DMS79 (cell line): ENCODE measurements around the gene AFG1L.
"Not testable (repeated sequence)": the region's sequence is repeated elsewhere in the genome, so short reads cannot be mapped to it uniquely, and the experiment has no call there.

Experiments used
- DNase-seq: peaks from one replicate; lab custom pipeline; 2025; lab: John Stamatoyannopoulos, UW

AFG1L gene

DNA sequence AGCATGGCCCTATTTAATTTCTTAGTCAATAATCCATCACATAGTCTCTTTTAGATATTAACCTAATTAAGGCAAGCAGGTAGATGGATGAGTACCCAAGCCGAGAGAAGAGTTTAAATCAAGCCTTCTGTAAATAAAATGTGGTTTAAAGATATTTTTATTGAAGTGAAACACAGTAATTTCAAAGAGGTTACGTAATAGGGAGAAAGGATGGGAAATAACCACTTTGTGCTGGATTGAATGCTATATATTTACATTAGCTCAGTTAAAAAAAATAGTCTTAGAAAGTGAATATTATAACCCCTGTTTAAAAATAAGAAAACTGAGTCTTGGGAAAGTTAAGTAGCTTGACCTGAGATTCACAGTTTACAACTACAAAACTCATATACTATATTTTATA, 228.8 kb downstream of the AFG1L start:
- no peak for DNase-seq

DNA sequence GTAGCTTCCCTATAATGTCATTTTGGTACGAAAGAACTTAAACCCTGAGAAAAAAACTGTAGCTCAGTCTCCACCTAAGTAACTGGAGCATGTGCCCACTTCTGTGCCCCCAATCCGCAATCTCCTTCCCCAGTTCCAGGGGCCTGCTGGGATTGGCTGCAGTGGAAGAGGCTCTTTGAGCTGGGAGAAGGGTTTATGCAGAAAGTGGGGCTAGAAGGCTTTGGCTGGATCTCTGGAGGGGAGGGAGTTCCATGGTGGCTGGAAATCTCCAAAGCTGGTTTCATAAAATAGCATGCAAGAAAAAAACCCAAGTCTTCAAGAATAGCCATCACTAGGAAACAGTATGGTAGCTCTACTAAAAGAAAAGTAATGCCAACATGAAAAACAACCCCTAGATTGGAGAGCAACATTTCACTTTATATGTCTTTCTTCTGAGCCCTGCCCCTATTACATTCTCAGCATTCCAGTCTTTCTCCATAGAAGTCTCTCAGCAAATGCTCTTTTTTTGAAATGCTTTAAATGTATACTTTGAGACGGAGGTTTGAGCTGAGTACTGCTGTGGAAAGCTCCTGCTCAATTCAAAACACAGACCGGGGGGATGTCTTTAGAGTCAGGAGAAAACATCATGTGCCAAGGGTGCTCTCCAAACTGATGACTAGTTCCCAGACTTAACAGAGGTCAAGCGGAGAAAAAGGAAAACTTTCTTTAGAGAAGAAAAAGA, 229.8 kb downstream of the AFG1L start:
- DNase-seq, result no peak

DNA sequence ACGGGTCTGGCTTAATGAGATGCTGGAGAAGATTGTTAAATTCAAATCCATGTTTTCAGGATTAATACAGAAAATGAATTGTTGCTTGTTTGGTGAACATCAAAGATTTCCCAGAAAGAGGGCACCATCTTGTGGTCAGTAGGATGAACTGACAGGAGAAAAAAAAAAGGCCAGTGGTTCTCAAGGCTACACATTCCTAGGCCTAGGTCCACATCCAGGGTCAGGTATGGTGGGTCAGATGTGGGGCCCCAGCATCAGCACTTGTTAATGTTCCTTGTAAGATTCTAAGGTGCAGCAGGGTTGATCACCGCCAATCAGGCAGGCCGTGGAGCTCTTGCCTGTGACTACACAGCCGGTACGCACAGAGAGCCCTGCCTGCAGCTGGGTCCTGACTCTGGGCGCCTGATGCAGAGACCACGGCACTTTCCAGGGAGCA, 231.9 kb downstream of the AFG1L start:
- DNase-seq, result peak; percentile 9

DNA sequence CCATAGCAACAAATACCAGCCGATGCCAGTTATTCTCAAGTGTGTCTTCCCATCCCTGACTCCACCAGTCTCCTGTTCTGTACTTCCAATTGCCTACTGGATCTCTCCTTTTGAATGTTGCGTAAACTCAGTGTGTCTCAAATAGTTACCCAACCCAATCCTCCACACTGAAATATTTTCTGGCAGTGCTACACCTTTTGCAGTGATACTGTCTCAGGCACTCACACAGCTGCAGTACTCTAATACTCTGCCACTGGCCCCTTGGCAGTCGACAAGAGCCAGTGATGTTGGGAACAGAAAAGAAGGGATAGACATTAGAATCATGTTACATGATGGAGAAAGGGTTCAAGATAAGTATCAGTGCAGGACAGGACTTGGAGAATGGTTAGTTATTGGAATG, 234.0 kb downstream of the AFG1L start:
- no peak for DNase-seq

DNA sequence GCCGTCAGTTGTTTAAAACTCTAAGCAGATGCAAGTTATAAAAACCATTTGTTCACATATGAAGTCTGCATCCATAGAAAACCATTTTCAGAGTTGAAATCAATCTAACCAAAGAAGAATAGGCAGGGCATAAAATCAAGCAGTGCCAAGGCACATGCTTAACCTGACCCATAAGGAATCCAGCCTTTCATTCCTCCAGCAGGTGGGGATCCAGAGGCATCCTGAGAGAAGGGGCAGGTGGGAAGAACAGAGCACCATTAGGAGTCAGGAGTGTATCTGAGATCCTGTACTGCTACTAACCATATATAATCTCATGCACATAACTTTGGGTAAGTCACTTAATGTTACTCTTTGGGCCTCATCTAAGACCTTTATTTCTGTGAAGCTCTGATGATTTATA, 236.5 kb downstream of the AFG1L start:
- no peak for DNase-seq

DNA sequence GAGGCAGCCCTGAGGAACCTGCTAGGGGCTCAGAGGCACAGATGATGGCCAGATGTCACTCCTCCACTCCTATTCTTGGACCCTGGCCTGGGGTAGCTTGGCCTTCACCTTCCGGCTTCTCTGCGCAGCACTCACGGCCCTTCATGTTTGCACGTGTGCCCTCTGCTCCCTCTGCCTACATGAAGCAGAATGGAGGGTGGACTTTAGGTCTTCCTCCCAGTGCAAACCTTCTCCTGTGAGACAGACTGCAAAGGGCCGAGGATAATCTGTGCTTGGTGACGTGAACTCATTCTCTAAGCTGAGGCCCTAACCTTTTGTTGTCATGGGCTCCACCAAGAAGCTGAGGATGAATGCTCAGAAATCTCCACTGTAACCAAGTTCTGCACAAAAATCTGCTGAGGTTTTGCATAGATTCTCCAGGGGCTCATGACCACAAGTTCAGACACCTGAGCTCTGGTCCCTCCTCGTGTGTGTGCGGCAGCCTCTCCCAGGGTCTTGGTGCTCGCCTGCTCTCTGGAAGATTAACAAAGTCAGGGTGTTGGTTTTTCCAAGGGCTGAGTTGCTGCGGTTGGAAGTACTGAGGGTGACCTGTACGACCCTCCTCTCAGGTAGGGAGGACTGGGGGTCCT, 240.4 kb downstream of the AFG1L start:
- no peak for DNase-seq

DNA sequence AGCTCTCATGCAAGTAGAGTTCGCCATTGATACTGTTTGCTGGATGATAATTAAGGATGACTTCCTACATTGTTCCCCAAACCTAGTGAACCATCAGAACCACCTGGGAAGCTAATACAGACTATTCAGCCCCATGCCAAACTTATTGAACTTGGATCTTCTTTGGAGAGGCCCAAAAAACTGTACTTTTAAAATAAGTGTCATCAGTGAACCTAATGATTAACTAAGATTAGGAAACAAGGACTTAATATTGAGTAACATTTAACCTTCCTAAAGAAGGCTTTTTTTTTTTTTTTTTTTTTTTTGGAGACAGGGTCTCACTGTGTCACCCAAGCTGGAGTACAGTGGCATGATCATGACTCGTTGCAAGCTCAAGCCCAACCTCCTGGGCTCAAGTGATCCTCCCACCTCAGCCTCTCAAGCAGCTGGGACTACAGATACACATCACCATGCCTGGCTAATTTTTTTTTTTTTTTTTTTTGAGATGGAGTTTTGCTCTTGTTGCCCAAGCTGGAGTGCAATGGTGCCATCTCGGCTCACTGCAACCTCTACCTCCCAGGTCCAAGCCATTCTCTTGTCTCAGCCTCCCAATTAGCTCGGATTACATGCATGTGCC, 241.2 kb downstream of the AFG1L start:
- not testable (repeated sequence) for DNase-seq

DNA sequence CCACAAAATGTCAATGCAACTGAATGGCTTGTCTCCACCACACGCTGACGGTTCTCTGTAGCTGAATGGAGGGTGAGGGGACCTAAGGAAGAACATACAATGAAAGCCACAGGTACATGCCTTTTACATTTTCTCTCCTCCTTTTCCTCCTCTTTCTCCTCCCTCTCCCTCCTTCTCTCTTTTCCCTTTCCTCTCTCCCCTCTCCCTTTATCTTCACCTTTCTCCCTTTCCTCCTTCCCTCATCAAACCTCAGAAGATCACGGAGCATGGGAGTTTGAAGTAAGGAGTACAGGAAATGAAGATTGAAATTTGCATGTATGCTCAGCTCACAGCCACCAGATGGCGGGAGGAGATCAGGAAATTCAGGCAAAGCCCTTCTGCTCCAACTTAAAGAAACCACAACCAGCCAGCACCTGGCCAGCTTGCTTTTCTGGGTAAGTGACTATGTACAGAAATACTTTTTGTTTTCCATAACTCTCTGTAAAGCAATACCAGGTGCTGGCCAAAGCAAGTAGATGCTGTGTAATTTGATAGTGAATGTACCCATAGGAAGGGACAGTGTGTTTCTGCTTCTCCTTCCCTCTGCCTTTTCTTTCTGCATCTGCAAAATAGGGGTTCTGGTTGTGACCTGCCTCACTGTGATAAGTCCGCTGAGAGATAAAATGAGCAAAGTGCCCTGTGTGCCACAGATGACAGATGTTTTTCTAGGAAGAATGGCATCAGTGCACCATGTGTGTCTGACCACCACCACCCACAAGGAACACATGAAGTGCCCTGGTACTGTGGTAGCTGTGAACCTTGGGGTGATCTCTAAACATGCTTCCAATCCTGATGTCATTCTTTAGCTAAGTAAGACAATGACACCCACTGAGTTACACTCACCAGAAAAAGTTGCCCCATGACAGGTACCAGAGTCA, 247.2 kb downstream of the AFG1L start:
- peak; percentile 22 for DNase-seq

DNA sequence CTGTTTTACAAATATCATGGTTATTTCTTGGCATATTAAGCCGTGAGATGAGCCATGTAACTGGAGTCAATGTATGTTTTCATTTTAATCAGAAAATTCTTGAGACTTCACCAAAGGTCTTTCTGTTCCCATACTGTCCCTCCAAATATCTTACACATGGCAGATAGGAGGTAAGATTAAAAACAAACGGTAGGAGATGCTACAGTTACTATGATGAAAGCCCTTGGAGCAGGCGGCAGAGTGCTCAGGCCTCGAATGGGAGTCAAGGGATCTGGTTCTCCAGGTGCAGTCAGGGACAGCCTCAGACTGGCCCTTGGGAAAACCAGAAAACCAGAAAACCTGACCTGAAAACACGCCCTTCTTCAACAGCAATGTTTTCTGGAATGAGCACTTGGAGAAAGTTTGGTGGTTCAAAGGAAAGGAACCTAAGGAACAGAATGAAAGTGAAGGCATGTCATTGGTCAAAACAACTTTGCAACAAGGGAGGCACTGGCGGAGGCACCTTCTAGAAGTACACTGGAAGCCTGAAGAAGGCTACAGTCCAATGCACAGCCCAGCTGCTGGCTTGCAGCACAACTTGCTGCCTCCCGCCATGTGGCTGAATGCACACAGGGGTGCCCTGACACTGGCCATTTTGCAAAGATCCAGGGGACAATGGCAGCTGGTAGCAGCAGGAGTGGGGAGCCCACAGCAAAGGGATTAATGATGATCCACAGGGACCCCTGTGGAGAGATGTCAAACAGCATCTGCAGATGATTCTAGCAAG, 248.5 kb downstream of the AFG1L start:
- DNase-seq, result no peak

DNA sequence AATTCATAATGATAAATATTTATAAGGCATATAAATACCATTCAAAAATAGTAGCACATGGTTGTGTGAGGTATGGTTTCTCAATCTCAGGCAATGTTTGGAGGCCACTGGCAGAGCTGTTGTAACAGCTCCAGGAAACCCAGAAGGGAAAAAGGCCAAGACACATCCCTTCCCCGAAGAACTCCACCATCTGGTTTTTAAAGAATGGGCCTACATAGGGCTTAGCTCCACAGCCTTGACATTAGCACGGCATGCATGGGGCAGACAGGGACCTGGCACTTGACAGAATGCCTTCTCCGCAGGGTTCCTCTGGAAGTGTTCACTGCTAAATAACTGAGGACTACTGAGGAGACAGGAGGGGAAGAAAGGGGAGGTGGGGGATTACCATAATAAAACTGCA, 249.8 kb downstream of the AFG1L start:
- DNase-seq, result no peak

DNA sequence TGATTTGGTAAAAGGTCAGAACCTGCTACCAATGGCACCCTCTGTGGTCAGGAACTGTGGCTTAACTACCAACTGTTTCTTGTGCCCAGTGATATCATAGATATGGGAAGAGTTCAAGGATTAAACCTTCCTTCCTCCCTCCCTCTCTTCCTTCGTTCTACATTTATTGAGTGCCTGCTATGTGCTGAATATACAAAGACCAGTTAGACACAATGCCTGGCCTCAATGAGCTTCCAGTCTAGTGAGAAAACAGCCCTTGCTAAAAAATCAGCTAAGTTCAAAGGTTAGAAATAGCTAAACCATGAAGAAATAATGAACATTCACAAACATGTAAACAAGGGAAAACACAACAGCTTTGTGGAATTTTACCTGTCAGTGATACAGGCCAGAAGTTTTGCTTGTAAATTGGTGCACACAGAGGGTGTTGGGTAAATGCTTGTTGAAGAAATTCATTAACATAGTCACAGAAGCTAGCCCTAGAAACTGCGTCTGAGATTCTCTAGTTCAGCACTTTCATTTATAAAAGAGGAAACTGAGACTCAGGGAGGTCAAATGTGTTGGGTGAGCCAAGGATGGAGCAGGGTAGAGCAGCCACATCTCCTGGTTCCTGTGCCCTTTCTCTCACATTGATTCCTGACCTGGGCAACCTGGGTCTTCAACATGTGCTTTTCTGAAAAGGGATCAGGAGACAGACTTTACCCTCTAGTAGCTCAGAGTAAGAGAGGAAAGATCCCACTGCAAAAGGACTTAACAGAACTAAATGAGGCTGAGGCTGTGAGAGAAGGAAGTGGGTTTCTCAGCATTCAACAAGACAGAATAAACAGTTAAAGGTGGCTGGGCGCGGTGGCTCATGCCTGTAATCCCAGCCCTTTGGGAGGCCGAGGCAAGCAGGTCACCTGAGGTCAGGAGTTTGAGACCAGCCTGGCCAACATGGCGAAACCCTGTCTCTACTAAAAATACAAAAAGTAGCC, 251.5 kb downstream of the AFG1L start:
- no peak for DNase-seq

DNA sequence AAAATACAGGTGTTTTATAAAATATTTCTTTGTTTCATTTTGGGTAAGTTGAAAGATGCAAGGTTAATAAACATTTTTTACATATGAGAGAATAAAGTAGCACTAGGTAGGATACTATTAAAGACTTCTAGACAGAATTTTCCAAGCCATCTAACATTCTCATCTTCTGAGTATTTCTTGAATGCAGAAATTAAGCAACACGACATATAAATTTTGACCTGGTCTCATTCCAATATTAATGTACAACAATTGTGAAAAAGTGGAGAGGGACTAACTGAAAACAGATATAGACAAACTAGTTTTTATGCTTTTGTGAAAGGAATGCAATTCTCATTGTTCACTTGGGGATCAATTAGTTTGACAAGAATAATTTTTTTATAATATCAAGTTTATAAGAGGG, 254.4 kb downstream of the AFG1L start:
- DNase-seq, result no peak

DNA sequence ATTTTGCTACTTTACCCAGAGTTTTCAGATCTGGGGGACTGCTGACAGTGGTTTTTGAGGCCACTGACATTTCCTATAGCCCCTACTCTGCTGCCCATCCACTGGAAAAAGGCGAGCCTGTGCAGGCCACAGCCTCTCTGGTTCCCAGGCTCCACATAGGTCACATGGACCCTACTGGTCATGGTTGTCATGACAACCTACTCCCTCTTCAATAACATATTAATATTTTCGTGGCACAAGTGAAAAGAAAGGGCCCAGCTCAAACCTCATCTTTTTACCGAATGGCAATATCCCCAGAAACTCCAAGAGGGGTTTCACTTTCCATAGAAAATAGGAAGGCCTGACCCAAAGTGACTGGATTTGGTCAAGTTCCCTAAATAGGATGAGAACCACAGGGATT, 254.9 kb downstream of the AFG1L start:
- DNase-seq, result no peak

DNA sequence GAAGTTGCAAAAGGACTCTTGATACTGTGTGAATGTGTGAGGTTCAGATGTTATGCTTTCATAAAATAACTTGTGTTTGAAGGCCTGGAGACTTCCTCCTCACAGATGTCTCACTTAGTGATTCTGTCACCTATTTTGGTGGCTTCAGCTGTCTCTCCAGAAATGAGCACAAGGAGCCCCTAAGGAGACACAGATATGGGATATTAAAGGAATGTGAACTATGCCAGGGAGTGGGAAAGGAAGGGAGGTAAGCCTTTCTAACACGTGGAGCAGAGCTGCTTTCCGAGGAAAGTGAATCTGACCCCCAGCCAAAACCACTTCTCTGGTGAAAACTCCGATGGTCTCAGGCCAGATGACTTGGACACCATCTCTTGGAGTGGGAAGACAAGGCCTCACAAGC, 255.4 kb downstream of the AFG1L start:
- DNase-seq, result no peak

DNA sequence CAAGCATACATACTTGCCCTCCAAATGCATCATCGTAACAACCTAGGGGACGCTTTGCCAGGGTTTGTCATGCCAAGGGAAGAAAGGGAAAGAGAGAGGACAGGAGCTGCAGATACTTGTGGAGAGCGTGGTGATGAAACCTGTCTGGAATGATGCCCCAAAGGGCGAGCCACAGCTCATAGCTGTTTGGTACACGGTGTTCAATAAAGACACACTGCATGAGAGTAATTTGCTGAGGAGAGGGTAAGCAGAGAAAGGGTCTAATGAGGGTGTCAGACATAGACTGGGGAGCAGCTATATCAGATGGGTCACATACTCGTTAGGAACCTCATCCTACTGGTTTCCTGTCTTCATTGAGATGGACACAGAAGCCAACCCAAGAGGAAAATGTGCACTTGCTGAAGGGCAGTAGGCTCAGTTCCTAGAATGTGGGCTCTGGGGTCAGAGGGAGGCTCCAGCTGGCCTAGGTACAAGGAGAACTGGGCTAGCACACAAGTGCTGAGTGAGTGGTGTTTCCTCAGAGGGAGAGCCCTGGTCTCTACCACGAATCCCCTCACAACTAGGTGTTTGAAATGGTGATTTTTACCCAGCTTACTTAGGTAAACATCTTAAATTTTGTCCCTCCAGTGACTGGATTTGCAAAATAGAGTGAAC, 260.7 kb downstream of the AFG1L start:
- no peak for DNase-seq

DNA sequence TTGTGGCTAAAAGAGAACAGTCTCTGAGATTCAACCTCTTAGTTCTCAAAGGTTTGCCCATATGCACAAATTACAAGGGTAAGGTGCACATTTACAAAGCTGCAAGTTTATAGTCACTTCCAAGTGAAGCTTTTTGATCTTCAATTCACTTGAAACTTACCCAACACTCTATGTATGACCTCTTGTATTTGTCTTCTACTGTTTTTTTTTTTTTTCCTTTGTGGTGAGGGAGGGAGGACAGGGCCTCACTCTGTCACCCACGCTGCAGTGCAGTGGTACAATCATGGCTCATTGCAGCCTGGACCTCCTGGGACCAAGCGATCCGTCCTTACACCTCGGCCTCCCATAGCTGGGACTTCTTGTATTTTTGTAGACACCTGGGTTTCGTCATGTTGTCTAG, 261.4 kb downstream of the AFG1L start:
- DNase-seq, result no peak

DNA sequence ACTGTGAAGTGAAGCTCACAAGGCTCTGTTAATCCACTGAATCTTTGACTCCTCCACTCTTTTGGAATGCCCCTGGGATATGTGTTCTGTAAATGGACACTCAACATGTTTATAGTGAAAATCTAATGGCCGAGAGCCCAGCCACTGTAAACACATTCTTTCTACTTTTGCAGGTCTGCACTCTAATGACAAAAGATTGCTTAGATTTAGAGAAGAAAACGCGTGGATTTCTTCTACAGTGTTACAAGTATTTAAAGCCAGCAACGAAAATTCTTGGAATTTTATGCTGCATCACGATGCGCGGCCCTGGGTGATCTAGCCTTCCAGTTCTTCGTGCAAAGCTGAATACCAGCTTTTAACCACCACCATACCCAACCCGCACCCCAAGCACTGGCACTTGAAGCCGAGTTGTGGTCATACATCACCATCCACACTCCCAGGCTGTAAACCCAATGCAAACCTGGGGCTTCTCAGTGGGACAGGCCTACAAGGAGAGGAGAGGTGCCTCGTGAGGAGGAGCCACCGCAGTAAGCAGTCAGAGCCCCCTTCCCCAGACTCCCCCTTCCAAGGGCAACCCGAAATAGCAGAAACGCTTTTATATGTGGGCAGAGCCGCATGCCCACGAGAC, 262.1 kb downstream of the AFG1L start:
- peak; percentile 4 for DNase-seq

DNA sequence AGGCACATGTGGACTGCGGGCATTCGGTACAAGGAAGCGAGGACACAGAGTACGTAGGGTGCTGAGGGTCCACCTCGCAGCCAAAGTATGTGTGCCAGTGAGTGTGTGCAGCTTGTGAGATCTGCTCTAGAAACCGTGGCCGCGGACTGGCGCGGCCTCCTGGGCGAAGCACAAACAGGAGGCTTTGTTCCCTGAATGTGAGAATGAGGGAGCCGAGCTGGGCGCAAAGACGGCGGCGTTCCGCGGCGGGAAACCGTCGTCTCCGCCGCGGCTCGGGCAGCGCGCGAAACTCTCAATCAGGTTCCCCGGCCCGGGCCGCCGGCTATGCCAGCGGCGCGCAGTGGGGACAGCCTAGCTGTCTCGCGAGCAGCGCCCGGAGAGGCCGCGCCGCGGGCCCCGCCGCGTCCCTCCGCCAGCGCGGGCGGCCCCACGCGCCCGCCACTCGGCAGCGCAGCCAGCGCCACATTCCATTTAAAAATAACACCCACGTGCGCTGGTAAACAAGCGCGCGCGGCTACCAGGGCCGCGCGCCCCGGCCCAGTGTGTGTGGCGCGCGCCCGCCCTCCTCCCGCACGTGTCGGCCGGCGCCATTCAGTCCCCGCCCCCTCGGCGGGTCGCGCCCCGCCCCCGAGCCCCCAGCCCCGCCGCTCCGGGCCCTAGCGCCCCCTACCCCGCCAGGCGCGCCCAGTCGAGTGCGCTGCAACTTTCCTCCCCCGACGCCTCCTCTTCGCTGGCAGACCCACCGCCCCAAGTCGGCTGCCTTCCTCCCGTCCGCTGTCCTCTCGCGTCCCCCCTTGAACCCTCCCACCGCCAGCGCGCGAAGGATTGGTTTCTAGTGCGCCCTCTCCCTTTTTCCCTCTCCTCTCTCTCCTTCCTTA, 262.9 kb downstream of the AFG1L start:
- DNase-seq, result no peak
